Lower lobe of right lung (tissue), 2 donors: Measurements from ENCODE around the gene ARIH1. TPM values are rescaled to one million over a fixed set of nuclear protein-coding genes. Genes with fewer than 3 reads are reported as not detected.

Experiments
- ATAC-seq, 2 donors: fragments of 200-7000 bp; cut with Tn5 transposase; one replicate each; pipeline ENCODE4 v1.9.1; 2020 to 2022; ENCODE audit warnings: mild to moderate bottlenecking in 2 of 2, moderate library complexity in 2 of 2
- DNase-seq: peaks from one replicate; pipeline ENCODE4 v3.0.0-alpha.2; 2020
- H3K27ac ChIP-seq: fragments of 200-600 bp; one replicate; pipeline ENCODE4 v1.8.0; 2022
- H3K27me3 ChIP-seq: fragments of 200-600 bp; one replicate; pipeline ENCODE4 v1.8.0; 2022; ENCODE audit warnings: low read depth
- H3K36me3 ChIP-seq: fragments of 200-600 bp; one replicate; pipeline ENCODE4 v1.8.0; 2022; ENCODE audit warnings: mild to moderate bottlenecking
- H3K4me1 ChIP-seq: fragments of 200-600 bp; one replicate; pipeline ENCODE4 v1.8.0; 2022
- H3K4me3 ChIP-seq: fragments of 200-600 bp; one replicate; pipeline ENCODE4 v1.8.0; 2022; ENCODE audit warnings: mild to moderate bottlenecking
- H3K9me3 ChIP-seq: fragments of 200-600 bp; one replicate; pipeline ENCODE4 v1.8.0; 2022
- CTCF ChIP-seq: fragments of 200-600 bp; IDR thresholded peaks from one replicate; pipeline ENCODE4 v1.8.0; 2022; ENCODE audit warnings: antibody characterized with exemption, mild to moderate bottlenecking
- intact Hi-C: fragments of 100-400 bp; cut with DNase I; formaldehyde crosslinking; loops from one replicate; pipeline ENCODE4 v1.11.0; 2022
- total RNA-seq: library from RNA; stranded (reverse); fragmentation: NEBNext Ultra II Directional; extraction: Animal tissue kit (Norgen Biotek cat#: 25700); gene quantifications from one replicate; pipeline ENCODE4 v1.2.1, GENCODE V29; 2021
- donor health status: DM: no; HTN: yes; CAD: no; lungs with severe emphysema.

Gene ARIH1
- total RNA-seq, 1 donor from 2014 or later, result 149 TPM

- H3K27me3 ChIP-seq, result no peaks in the 10 kb centered on the region
- no peak for TF ChIP-seq CTCF
- ATAC-seq (no peak), DNase-seq (no peak)
- no peak overlapping the region for H3K27ac ChIP-seq
- peaks cover 19% of the 10 kb centered on the region for H3K4me1 ChIP-seq
- H3K36me3 ChIP-seq, result no peaks in the 10 kb centered on the region
- intact Hi-C loops, result no loop called here
- no peaks in the 10 kb centered on the region for H3K9me3 ChIP-seq
- H3K4me3 ChIP-seq, result no peak overlapping the region
Observed at GRCh38 chr15:72521682-72522081, 47.6 kb downstream of the ARIH1 start.

- TF ChIP-seq CTCF, result peak; percentile 47
- H3K36me3 ChIP-seq, result no peaks in the 10 kb centered on the region
- no peaks in the 10 kb centered on the region for H3K4me1 ChIP-seq
- DNase-seq (no peak), ATAC-seq (peak in 1 of 2 donors; percentile 55)
- H3K9me3 ChIP-seq, result no peaks in the 10 kb centered on the region
- intact Hi-C loops, result no loop called here
- H3K4me3 ChIP-seq, result no peak overlapping the region
- no peak overlapping the region for H3K27ac ChIP-seq
- no peaks in the 10 kb centered on the region for H3K27me3 ChIP-seq
Observed at GRCh38 chr15:72532991-72533601, 59.0 kb downstream of the ARIH1 start.

DNA sequence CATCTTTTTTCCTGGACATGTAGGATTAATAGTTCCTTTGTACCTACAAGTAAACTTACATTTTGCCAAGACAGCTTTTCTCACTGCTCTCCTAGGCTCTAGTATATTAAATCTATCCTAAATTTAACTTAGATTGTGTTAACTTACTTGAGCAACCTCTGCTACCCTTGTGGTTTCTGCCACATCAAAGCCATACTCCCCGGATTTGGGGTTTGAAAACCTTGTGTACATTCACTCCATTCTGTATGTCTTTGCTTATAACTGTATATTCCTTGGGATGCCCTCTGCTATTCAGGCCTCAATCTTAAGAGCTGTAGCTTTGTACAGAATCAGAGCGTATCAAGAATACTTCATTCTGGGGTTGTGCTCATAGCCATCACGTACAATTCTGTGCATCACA, 60.4 kb downstream of the ARIH1 start:
- no peak overlapping the region for H3K4me3 ChIP-seq
- H3K4me1 ChIP-seq, result no peaks in the 10 kb centered on the region
- H3K27ac ChIP-seq, result no peak overlapping the region
- no peak for ATAC-seq
- TF ChIP-seq CTCF, result no peak
- no peaks in the 10 kb centered on the region for H3K9me3 ChIP-seq
- intact Hi-C loops, result no loop called here
- DNase-seq, result no peak
- H3K27me3 ChIP-seq, result no peaks in the 10 kb centered on the region
- H3K36me3 ChIP-seq, result no peaks in the 10 kb centered on the region

DNA sequence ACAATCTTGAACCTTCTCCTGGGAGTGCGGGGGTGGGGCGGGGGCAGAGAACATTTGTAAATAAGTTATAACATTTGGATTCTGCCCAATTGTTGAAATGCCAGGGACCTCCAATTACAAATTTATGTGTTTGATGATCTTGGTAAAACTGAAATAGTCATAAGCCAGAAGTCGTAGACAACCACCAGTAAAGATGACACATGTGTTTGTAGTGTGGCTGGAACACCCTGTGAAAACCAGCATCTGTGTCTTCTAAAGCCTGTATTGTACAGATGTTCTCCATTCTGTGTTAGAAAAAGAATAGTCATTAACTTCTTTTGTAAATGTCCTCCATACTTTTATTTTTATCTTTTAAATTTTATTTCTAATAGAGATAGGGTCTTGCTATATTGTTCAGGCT, 61.8 kb downstream of the ARIH1 start:
- H3K36me3 ChIP-seq, result no peaks in the 10 kb centered on the region
- H3K4me3 ChIP-seq, result no peak overlapping the region
- no peaks in the 10 kb centered on the region for H3K4me1 ChIP-seq
- peaks cover 6% of the 10 kb centered on the region for H3K9me3 ChIP-seq
- no peaks in the 10 kb centered on the region for H3K27me3 ChIP-seq
- intact Hi-C loops, result no loop called here
- DNase-seq (no peak), ATAC-seq (no peak)
- TF ChIP-seq CTCF, result no peak
- H3K27ac ChIP-seq, result no peak overlapping the region

- ATAC-seq, result no peak
- intact Hi-C loops, result no loop called here
- Histone ChIP-seq H3K36me3 (no peaks in the 10 kb centered on the region), H3K4me1 (no peaks in the 10 kb centered on the region), H3K9me3 (peaks cover 10% of the 10 kb centered on the region), H3K27ac (no peak overlapping the region), H3K27me3 (no peaks in the 10 kb centered on the region), H3K4me3 (no peak overlapping the region)
- DNase-seq, result no peak
- TF ChIP-seq CTCF, result no peak
Observed at GRCh38 chr15:72536506-72536905, 62.4 kb downstream of the ARIH1 start.
